ENCODE data around the gene NDUFB8. TPM values are rescaled to one million over a fixed set of nuclear protein-coding genes. Genes with fewer than 3 reads are reported as not detected.

NDUFB8 gene
- total RNA-seq, result 269 and 275 TPM in 2 replicates

GRCh38 chr10:100529475-100530298 lies at the start of gene NDUFB8:
TSS of gene NDUFB8 (minus strand) at chr10:100529871. CDS start at chr10:100529851, 20 bp downstream.

GRCh38 chr10:100535715-100536353 lies 6.2 kb upstream of the NDUFB8 start, which contains the start of gene HIF1AN:
TSS of gene HIF1AN (plus strand) at chr10:100535943. CDS start at chr10:100535959, 16 bp downstream.

GRCh38 chr10:100519311-100520051 lies 10.2 kb downstream of the NDUFB8 start, which contains the start of gene SEC31B:
TSS of gene SEC31B (minus strand) at chr10:100519861. CDS start at chr10:100516952, 2,909 bp downstream.

Other genes starting within 250 kb of the NDUFB8 start
- 73.5 and 76.9 TPM in 2 replicates for gene BLOC1S2, start 243.2 kb downstream of the NDUFB8 start, total RNA-seq
- not detected in 2 replicates for gene PKD2L1, start 199.6 kb downstream of the NDUFB8 start, total RNA-seq
- gene SCD, start 182.6 kb downstream of the NDUFB8 start, total RNA-seq, result 792 and 1,012 TPM in 2 replicates
- gene WNT8B, start 66.9 kb downstream of the NDUFB8 start, total RNA-seq, result 0.14 TPM in 1 of 2 replicates, not detected in the other
- gene SEC31B, start 10.0 kb downstream of the NDUFB8 start, total RNA-seq, result 0.42 and 0.85 TPM in 2 replicates
- gene HIF1AN, start 6.1 kb upstream of the NDUFB8 start, total RNA-seq, result 6.6 and 8.4 TPM in 2 replicates
- gene PAX2, start 215.7 kb upstream of the NDUFB8 start, total RNA-seq, result not detected in 2 replicates